PC-9 (cell line): Measurements from ENCODE around the gene ZNF646.

ENCODE experiments used
- CTCF ChIP-seq: fragments of 200-600 bp; sonication (generic); conservative IDR thresholded peaks from 2 replicates; pipeline ENCODE4 v1.6.1; 2017; ENCODE audit warnings: mixed run types, antibody characterized with exemption, mild to moderate bottlenecking, moderate library complexity
- EZH2 ChIP-seq: fragments of 200-600 bp; sonication (generic); IDR thresholded peaks from 2 replicates; pipeline ENCODE4 v1.8.0; 2017; ENCODE audit warnings: antibody characterized with exemption, low read depth

- no peak for TF ChIP-seq CTCF
- no peak for TF ChIP-seq EZH2
Observed at GRCh38 chr16:31130899-31131298, 56.7 kb downstream of the ZNF646 start.
